HEK293 (cell line): ENCODE data around the gene NLGN1.
A peak's percentile ranks its signal among the peaks of the same experiment; 100 is the strongest.
"Not testable (repeated sequence)": the region's sequence is repeated elsewhere in the genome, so short reads cannot be mapped to it uniquely, and the experiment has no call there.

Experiments used
- CTCF ChIA-PET: fragments of 350-600 bp; formaldehyde crosslinking; extraction: SDS; loops from one replicate; lab custom pipeline; 2021; ENCODE audit warnings: antibody characterized with exemption; lab: Yijun Ruan, JAX
- POLR2A ChIA-PET: fragments of 300-600 bp; formaldehyde crosslinking; extraction: SDS; loops from one replicate; lab custom pipeline; 2020; ENCODE audit warnings: antibody characterized with exemption, inconsistent platforms; lab: Yijun Ruan, JAX
- H3K27ac ChIP-seq: fragments of 200-500 bp; sonication (Bioruptor generic); 2 replicates; pipeline ENCODE4 v1.5.1; 2014; ENCODE audit warnings: low read depth, low read length, control low read depth, inconsistent platforms; ENCODE audit errors: extremely low read depth
- H3K36me3 ChIP-seq, 2 experiments: fragments of 200-500 bp in 1 of 2; sonication (Bioruptor generic) in 1 of 2; 1 replicate in 1 of 2; 2 replicates in 1 of 2; pipeline ENCODE4 v1.5.1; 2014 to 2017; ENCODE audit warnings: inconsistent platforms in 2 of 2, low read length in 2 of 2; ENCODE audit not compliant: control insufficient read depth in 2 of 2, insufficient read depth in 1 of 2
- H3K4me1 ChIP-seq: fragments of 200-500 bp; sonication (Bioruptor generic); 2 replicates; pipeline ENCODE4 v1.5.1; 2014; ENCODE audit warnings: mild to moderate bottlenecking, low read length, inconsistent platforms; ENCODE audit not compliant: control insufficient read depth, insufficient read depth
- H3K4me3 ChIP-seq: 2 replicates; pipeline ENCODE4 v1.5.1; 2011; ENCODE audit warnings: low read depth, mild to moderate bottlenecking, control low read depth, low read length, moderate library complexity
- H3K9me3 ChIP-seq: fragments of 200-500 bp; sonication (Bioruptor generic); 2 replicates; pipeline ENCODE4 v1.5.1; 2014; ENCODE audit warnings: low read depth, low read length, inconsistent platforms; ENCODE audit not compliant: control insufficient read depth, insufficient read depth
- EGR2 ChIP-seq: fragments of 450-650 bp; formaldehyde crosslinking; IDR thresholded peaks from 2 replicates; pipeline ENCODE4 v1.5.1; 2016; ENCODE audit warnings: low read depth, missing biosample characterization, missing genetic modification characterization
- GLIS1 ChIP-seq: fragments of 450-650 bp; formaldehyde crosslinking; IDR thresholded peaks from 2 replicates; pipeline ENCODE4 v1.5.1; 2016; ENCODE audit warnings: missing biosample characterization, missing genetic modification characterization
- MEIS1 ChIP-seq: sonication (generic); formaldehyde crosslinking; IDR thresholded peaks from 2 replicates; pipeline ENCODE4 v1.8.1; 2022; ENCODE audit warnings: missing genetic modification reagents, mild to moderate bottlenecking, borderline replicate concordance
- SP3 ChIP-seq: fragments of 450-650 bp; formaldehyde crosslinking; IDR thresholded peaks from 2 replicates; pipeline ENCODE4 v1.5.1; 2016; ENCODE audit warnings: missing biosample characterization, missing genetic modification characterization
- ZFHX2 ChIP-seq: fragments of 450-650 bp; formaldehyde crosslinking; conservative IDR thresholded peaks from 2 replicates; pipeline ENCODE4 v1.5.1; 2016; ENCODE audit warnings: missing biosample characterization, missing genetic modification characterization
- ZFP41 ChIP-seq: fragments of 450-650 bp; formaldehyde crosslinking; IDR thresholded peaks from 2 replicates; pipeline ENCODE4 v1.5.1; 2016; ENCODE audit warnings: missing biosample characterization, missing genetic modification characterization, borderline replicate concordance
- ZNF10 ChIP-seq: fragments of 450-650 bp; formaldehyde crosslinking; IDR thresholded peaks from 2 replicates; pipeline ENCODE4 v1.5.1; 2017; ENCODE audit warnings: missing biosample characterization, missing genetic modification characterization
- ZNF169 ChIP-seq: fragments of 450-650 bp; formaldehyde crosslinking; IDR thresholded peaks from 2 replicates; pipeline ENCODE4 v1.5.1; 2016; ENCODE audit warnings: missing biosample characterization, missing genetic modification characterization
- ZNF184 ChIP-seq: fragments of 450-650 bp; IDR thresholded peaks from 2 replicates; pipeline ENCODE4 v1.5.1; 2018; ENCODE audit warnings: missing biosample characterization, mild to moderate bottlenecking, missing genetic modification characterization
- ZNF221 ChIP-seq: fragments of 450-650 bp; formaldehyde crosslinking; IDR thresholded peaks from 2 replicates; pipeline ENCODE4 v1.5.1; 2017; ENCODE audit warnings: missing biosample characterization, missing genetic modification characterization, borderline replicate concordance
- ZNF223 ChIP-seq: fragments of 450-650 bp; formaldehyde crosslinking; IDR thresholded peaks from 2 replicates; pipeline ENCODE4 v1.5.1; 2016; ENCODE audit warnings: missing biosample characterization, missing genetic modification characterization
- ZNF23 ChIP-seq: fragments of 450-650 bp; formaldehyde crosslinking; IDR thresholded peaks from 2 replicates; pipeline ENCODE4 v1.5.1; 2016; ENCODE audit warnings: missing biosample characterization, missing genetic modification characterization, borderline replicate concordance
- ZNF366 ChIP-seq: fragments of 450-650 bp; formaldehyde crosslinking; conservative IDR thresholded peaks from 2 replicates; pipeline ENCODE4 v1.5.1; 2016; ENCODE audit warnings: missing biosample characterization, missing genetic modification characterization
- ZNF423 ChIP-seq: fragments of 450-650 bp; formaldehyde crosslinking; IDR thresholded peaks from 2 replicates; pipeline ENCODE4 v1.5.1; 2016; ENCODE audit warnings: missing biosample characterization, missing genetic modification characterization
- ZNF549 ChIP-seq: fragments of 450-650 bp; IDR thresholded peaks from 2 replicates; pipeline ENCODE4 v1.5.1; 2018; ENCODE audit warnings: missing biosample characterization, missing genetic modification characterization, mild to moderate bottlenecking, inconsistent platforms, moderate library complexity
- ZNF555 ChIP-seq: fragments of 450-650 bp; formaldehyde crosslinking; conservative IDR thresholded peaks from 2 replicates; pipeline ENCODE4 v1.5.1; 2017; ENCODE audit warnings: missing biosample characterization, mild to moderate bottlenecking, missing genetic modification characterization, inconsistent platforms
- ZNF585B ChIP-seq: fragments of 450-650 bp; formaldehyde crosslinking; IDR thresholded peaks from 2 replicates; pipeline ENCODE4 v1.5.1; 2016; ENCODE audit warnings: missing biosample characterization, missing genetic modification characterization
- ZNF624 ChIP-seq: fragments of 450-650 bp; formaldehyde crosslinking; IDR thresholded peaks from 2 replicates; pipeline ENCODE4 v1.5.1; 2017; ENCODE audit warnings: missing biosample characterization, missing genetic modification characterization
- ZNF629 ChIP-seq: fragments of 450-650 bp; formaldehyde crosslinking; IDR thresholded peaks from 2 replicates; pipeline ENCODE4 v1.5.1; 2017; ENCODE audit warnings: missing biosample characterization, missing genetic modification characterization
- ZNF654 ChIP-seq: fragments of 450-650 bp; formaldehyde crosslinking; IDR thresholded peaks from 2 replicates; pipeline ENCODE4 v1.5.1; 2016; ENCODE audit warnings: low read depth, missing biosample characterization, missing genetic modification characterization
- ZNF677 ChIP-seq: fragments of 450-650 bp; IDR thresholded peaks from 2 replicates; pipeline ENCODE4 v1.5.0; 2018; ENCODE audit warnings: missing biosample characterization, mild to moderate bottlenecking, missing genetic modification characterization, moderate library complexity
- ZNF791 ChIP-seq: fragments of 450-650 bp; formaldehyde crosslinking; IDR thresholded peaks from 2 replicates; pipeline ENCODE4 v1.5.1; 2016; ENCODE audit warnings: missing biosample characterization, missing genetic modification characterization
- ZSCAN16 ChIP-seq: fragments of 450-650 bp; formaldehyde crosslinking; IDR thresholded peaks from 2 replicates; pipeline ENCODE4 v1.5.1; 2016; ENCODE audit warnings: missing biosample characterization, missing genetic modification characterization
- TF ChIP-seq, protein P1 (sequence below): fragments of 450-650 bp; IDR thresholded peaks from 2 replicates; pipeline ENCODE4 v1.5.1; 2018; ENCODE audit warnings: missing biosample characterization, missing genetic modification characterization

Gene NLGN1

GRCh38 chr3:173589116-173589515 lies 191.6 kb downstream of the NLGN1 start:
- CTCF ChIA-PET, result no interaction called here
- Histone ChIP-seq H3K4me3 (no peak overlapping the region), H3K9me3 (no peaks in the 10 kb centered on the region), H3K27ac (no peak overlapping the region), H3K36me3 (no peaks in the 10 kb centered on the region), H3K4me1 (peaks cover 3% of the 10 kb centered on the region; the same call in 1 of the 2 replicates)
- TF ChIP-seq ZNF629 (no peak), GLIS1 (tag by site-specific recombination) (no peak)
- POLR2A ChIA-PET, result no interaction called here

DNA sequence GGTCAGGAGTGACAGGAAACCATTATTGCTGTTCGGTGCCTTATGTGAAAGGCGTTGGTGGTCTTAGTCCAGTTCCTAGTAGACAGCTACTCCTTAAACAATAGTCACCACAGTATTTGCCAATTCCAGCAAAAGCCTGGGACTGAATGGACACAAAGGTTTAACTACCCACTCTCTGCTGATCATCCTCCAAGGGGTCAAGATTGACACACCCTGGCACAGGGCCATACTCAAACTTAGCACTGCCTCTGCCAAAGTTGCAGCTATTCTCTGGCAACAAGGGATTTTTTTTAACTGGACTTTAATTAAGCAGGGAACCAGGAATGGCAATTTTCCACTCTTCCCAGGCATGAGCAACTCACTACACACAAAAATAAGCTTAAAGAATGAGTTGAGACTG lies 193.9 kb downstream of the NLGN1 start:
- POLR2A ChIA-PET, result no interaction called here
- no peaks in the 10 kb centered on the region for H3K36me3 ChIP-seq
- no peak overlapping the region for H3K27ac ChIP-seq
- H3K9me3 ChIP-seq, result no peaks in the 10 kb centered on the region
- H3K4me3 ChIP-seq, result no peak overlapping the region
- TF ChIP-seq ZNF654, result no peak
- no peak for TF ChIP-seq ZNF624 (tag by site-specific recombination)
- no peak for TF ChIP-seq ZNF549 (tag by site-specific recombination)
- TF ChIP-seq ZNF555, result no peak
- no peak for TF ChIP-seq ZNF366
- no peak for TF ChIP-seq SP3
- TF ChIP-seq MEIS1 (CRISPR knock-in tag), result no peak
- TF ChIP-seq, all 188 proteins: peak for 0
- CTCF ChIA-PET, result interaction anchor here (0.7 kb wide), 1 partner anchor 8 kb away, joined by 3 read pairs; no protein-coding TSS in a partner anchor
- no peaks in the 10 kb centered on the region for H3K4me1 ChIP-seq

DNA sequence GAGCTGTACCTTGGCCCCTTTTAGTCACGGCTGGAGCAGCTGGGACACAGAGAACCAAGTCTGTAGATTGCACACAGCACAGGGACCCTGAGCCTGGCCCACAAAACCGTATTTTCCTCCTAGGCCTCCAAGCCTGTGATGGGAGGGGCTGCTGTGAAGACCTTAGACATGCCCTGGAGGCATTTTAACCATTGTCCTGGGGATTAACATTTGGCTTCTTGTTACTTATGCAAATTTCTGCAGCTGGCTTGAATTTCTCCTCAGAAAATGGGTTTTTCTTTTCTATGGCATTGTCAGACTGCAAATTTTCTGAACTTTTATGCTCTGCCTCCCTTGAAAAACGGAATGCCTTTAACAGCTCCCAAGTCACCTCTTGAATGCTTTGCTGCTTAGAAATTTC lies 197.3 kb downstream of the NLGN1 start:
- peak; percentile 41; the same call in 1 of the 2 replicates for TF ChIP-seq ZNF585B (tag by site-specific recombination)
- H3K9me3 ChIP-seq, POLR2A ChIA-PET, CTCF ChIA-PET, H3K4me3 ChIP-seq, H3K27ac ChIP-seq, H3K4me1 ChIP-seq, H3K36me3 ChIP-seq: not testable (repeated sequence)

DNA sequence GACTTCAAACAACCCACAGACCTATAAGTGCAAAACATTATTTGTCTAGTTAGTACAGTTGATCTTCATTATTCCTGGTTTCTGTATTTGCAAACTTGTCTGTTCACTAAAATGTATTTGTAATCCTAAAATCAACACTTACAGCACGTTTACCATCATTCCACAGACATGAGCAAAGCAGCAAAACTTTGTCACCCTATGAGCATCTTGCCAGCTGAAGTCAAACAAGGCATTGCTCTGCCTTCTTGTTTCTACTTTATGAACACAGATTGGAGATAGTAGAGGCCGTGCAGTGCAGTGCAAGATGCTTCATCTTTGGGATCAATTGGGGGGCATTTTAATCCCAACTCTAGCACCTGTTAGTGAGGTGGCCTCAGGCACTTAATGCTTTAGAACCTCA lies 202.1 kb downstream of the NLGN1 start:
- Histone ChIP-seq H3K9me3 (no peaks in the 10 kb centered on the region), H3K27ac (no peak overlapping the region), H3K4me1 (no peaks in the 10 kb centered on the region), H3K36me3 (no peaks in the 10 kb centered on the region), H3K4me3 (no peak overlapping the region)
- CTCF ChIA-PET, result interaction anchor here (1.2 kb wide), 1 partner anchor 9 kb away, joined by 3 read pairs; no protein-coding TSS in a partner anchor
- no peak for TF ChIP-seq ZNF184 (tag by site-specific recombination)
- no peak for TF ChIP-seq ZNF677 (tag by site-specific recombination)
- no peak for TF ChIP-seq ZNF169 (tag by site-specific recombination)
- no peak for TF ChIP-seq ZFP41
- no peak for TF ChIP-seq ZNF221
- TF ChIP-seq ZNF10 (tag by site-specific recombination), result no peak
- TF ChIP-seq ZNF654, result no peak
- TF ChIP-seq ZNF423 (tag by site-specific recombination), result no peak
- no peak for TF ChIP-seq ZNF223 (tag by site-specific recombination)
- no peak for TF ChIP-seq ZSCAN16 (tag by site-specific recombination)
- POLR2A ChIA-PET, result interaction anchor here (0.5 kb wide), 1 partner anchor 155 kb away, joined by 4 read pairs; no protein-coding TSS in a partner anchor

GRCh38 chr3:173614522-173614921 lies 217.0 kb downstream of the NLGN1 start:
- Histone ChIP-seq H3K27ac (no peak overlapping the region), H3K9me3 (no peaks in the 10 kb centered on the region), H3K4me3 (no peak overlapping the region), H3K36me3 (no peaks in the 10 kb centered on the region), H3K4me1 (no peaks in the 10 kb centered on the region)
- TF ChIP-seq EGR2 (tag by site-specific recombination), result peak; percentile 76
- TF ChIP-seq ZNF791, result no peak
- peak; percentile 69 for TF ChIP-seq ZFHX2 (tag by site-specific recombination)
- TF ChIP-seq, protein P1, sequence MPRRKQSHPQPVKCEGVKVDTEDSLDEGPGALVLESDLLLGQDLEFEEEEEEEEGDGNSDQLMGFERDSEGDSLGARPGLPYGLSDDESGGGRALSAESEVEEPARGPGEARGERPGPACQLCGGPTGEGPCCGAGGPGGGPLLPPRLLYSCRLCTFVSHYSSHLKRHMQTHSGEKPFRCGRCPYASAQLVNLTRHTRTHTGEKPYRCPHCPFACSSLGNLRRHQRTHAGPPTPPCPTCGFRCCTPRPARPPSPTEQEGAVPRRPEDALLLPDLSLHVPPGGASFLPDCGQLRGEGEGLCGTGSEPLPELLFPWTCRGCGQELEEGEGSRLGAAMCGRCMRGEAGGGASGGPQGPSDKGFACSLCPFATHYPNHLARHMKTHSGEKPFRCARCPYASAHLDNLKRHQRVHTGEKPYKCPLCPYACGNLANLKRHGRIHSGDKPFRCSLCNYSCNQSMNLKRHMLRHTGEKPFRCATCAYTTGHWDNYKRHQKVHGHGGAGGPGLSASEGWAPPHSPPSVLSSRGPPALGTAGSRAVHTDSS, result no peak
- no peak for TF ChIP-seq ZNF23 (tag by site-specific recombination)
- ChIA-PET POLR2A (no interaction called here), CTCF (no interaction called here)
